Mucosa of rectum (tissue), 2 donors: ENCODE data around the gene HUS1B.

ENCODE experiments used
- H3K27ac ChIP-seq, 2 donors: one replicate each; pipeline ENCODE4 v1.7.0; 2013; ENCODE audit warnings: inconsistent platforms in 2 of 2, low read depth in 2 of 2, low read length in 2 of 2
- H3K27me3 ChIP-seq, 2 donors: one replicate each; pipeline ENCODE4 v1.7.0; 2013; ENCODE audit warnings: low read length in 2 of 2; ENCODE audit not compliant: control insufficient read depth in 2 of 2, insufficient read depth in 2 of 2
- H3K36me3 ChIP-seq, 2 donors: one replicate each; pipeline ENCODE4 v1.7.0; 2013; ENCODE audit warnings: low read length in 2 of 2; ENCODE audit not compliant: control insufficient read depth in 2 of 2, insufficient read depth in 2 of 2
- H3K4me1 ChIP-seq, 2 donors: one replicate each; pipeline ENCODE4 v1.7.0; 2013; ENCODE audit warnings: low read length in 2 of 2, mild to moderate bottlenecking in 1 of 2; ENCODE audit not compliant: control insufficient read depth in 2 of 2, insufficient read depth in 2 of 2
- H3K4me3 ChIP-seq, 2 donors: one replicate each; pipeline ENCODE4 v1.7.0; 2013; ENCODE audit warnings: low read length in 2 of 2
- H3K9ac ChIP-seq, 2 donors: one replicate each; pipeline ENCODE4 v1.7.0; 2013; ENCODE audit warnings: low read length in 2 of 2, low read depth in 1 of 2, mild to moderate bottlenecking in 1 of 2
- H3K9me3 ChIP-seq, 2 donors: one replicate each; pipeline ENCODE4 v1.7.0; 2013; ENCODE audit warnings: low read length in 2 of 2; ENCODE audit not compliant: control insufficient read depth in 2 of 2
- donor health status: healthy.
- donor health status: Normal muscosa, but diverticular disease.

Gene HUS1B

DNA sequence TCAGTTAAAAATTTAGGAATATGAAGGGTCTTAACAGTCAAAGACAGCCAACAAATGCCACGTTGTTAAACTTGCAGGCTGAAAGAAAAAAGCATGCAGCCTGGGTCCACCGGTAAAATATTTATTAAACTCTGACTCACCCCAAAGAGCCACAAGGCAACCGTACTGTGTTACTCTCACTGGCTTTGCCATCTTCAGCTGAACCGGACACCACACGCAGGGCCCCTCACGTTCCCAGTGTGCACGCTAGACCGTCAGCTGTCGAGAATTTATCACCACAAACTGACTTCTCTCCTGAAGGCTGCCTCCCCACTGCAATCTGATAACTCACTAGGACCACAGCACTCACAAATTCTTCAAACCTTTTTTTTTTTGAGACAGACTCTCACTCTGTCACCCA is 30.7 kb downstream of the HUS1B start:
- no peak overlapping the region for H3K27ac ChIP-seq
- no peaks in the 10 kb centered on the region for H3K4me1 ChIP-seq
- H3K9ac ChIP-seq, result no peak overlapping the region
- H3K9me3 ChIP-seq, result no peaks in the 10 kb centered on the region
- H3K4me3 ChIP-seq, result no peak overlapping the region
- H3K36me3 ChIP-seq, result peaks cover 1 to 4% of the 10 kb centered on the region in 2 donors
- H3K27me3 ChIP-seq, result no peaks in the 10 kb centered on the region

DNA sequence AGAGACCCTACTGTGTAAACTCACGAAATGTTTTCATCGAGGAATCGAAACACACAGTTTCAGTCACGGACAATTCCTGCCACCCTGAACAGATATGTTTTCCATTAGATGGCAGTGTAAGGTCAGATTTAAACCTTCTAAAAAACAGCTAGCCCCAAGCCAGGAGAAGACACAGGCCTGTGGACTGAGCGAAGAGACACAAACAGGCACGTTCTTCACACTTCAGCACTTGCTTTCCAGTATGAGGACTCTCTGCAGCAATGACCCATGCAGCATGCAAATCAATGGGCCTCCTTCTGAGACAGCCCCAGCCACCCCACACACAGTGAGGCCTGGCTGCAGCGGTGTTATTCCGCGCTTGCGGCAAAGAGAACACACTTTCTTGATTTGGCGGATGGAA is 31.9 kb downstream of the HUS1B start:
- no peaks in the 10 kb centered on the region for H3K27me3 ChIP-seq
- H3K36me3 ChIP-seq, result peaks cover 4 to 5% of the 10 kb centered on the region in 2 donors
- no peak overlapping the region for H3K9ac ChIP-seq
- no peaks in the 10 kb centered on the region for H3K9me3 ChIP-seq
- H3K4me3 ChIP-seq, result no peak overlapping the region
- H3K4me1 ChIP-seq, result no peaks in the 10 kb centered on the region
- H3K27ac ChIP-seq, result peak overlapping the region in 1 of 2 donors; percentile 13

DNA sequence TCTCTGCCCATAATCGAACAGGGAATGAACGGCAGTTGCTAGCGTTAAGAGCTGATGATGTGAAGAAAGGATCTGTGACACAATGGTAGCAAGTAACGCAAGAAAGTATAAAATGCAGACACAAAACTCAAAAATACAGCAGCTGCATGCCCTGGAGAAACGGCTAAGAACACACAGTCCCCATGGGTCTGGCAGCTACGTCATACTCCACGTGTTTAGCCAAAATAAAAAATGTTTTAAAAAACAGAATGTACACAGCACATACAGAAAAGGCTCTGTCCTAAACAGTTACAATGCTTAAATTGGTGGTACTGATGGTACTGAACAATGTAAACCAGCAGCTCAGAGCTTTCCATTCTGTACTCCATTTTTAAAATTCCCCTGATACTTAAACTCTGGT is 34.4 kb downstream of the HUS1B start:
- no peaks in the 10 kb centered on the region for H3K9me3 ChIP-seq
- H3K4me3 ChIP-seq, result no peak overlapping the region
- peak overlapping the region in 1 of 2 donors; percentile 11 for H3K27ac ChIP-seq
- H3K36me3 ChIP-seq, result peaks cover 4 to 5% of the 10 kb centered on the region in 2 donors
- H3K4me1 ChIP-seq, result no peaks in the 10 kb centered on the region
- H3K9ac ChIP-seq, result no peak overlapping the region
- no peaks in the 10 kb centered on the region for H3K27me3 ChIP-seq

DNA sequence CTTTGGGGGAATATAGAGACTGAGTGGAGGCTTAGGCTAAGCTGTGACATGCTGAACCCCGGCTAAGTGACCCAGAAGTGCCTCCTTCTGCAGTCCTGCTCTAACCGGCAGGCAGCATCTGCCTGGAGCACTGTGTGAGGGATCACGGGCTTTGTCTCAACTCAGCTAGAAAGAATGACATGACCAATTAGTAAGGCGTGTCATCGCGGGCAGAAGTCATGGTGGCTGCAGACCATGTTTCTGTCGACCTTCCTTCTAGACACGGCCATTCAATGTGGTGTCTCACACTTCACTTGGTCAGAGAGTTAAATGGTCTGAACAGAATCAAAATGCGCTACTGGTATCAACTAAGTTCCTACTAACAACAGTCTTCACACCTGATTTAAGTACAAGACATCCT is 35.0 kb downstream of the HUS1B start:
- Histone ChIP-seq H3K4me1 (no peaks in the 10 kb centered on the region), H3K4me3 (no peak overlapping the region), H3K27me3 (no peaks in the 10 kb centered on the region), H3K27ac (peak overlapping the region in 1 of 2 donors; percentile 11), H3K9me3 (no peaks in the 10 kb centered on the region), H3K36me3 (peaks cover 4 to 7% of the 10 kb centered on the region in 2 donors), H3K9ac (no peak overlapping the region)

DNA sequence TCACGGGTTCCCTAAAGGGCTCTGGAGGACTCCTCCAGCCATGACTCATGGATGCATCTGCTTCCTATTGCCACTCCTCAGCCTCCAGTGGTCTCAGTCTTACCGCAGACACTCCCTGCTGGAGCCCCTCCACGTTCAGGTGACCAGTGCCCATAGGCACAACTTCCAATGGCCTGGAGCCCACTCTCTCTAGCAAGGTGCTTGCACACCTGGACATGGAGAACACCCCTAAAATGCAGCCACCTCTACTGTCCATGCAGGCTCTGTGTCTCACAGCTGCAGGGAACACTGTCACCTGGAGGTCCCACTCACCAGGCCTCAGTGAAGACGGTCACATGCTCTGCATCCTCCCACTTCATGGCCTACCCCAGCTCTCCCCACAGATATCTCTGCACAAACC is 36.0 kb downstream of the HUS1B start:
- no peaks in the 10 kb centered on the region for H3K27me3 ChIP-seq
- H3K9me3 ChIP-seq, result no peaks in the 10 kb centered on the region
- H3K36me3 ChIP-seq, result peaks cover 0 to 7% of the 10 kb centered on the region in 2 donors

DNA sequence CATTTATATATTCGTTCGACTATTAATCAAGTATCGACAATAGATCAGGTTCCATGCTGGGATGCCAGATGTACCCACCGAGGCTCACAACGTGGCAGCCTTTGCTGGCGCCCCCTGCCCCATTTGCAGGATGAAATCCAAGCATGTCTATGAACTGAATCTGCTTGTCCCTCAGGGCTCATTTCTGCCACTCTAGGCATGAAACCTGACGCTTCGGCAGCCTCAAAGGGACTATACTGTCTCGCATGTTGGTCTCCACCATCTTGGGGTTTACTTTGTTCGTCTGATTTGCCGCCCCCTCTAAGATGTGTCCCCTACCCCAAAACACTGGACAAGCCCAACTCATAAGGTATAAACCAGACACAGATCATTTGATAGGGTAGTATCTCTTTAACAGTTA is 36.7 kb downstream of the HUS1B start:
- H3K4me1 ChIP-seq, result no peaks in the 10 kb centered on the region
- H3K36me3 ChIP-seq, result peaks cover 0 to 7% of the 10 kb centered on the region in 2 donors
- no peak overlapping the region for H3K4me3 ChIP-seq
- H3K27me3 ChIP-seq, result no peaks in the 10 kb centered on the region
- no peaks in the 10 kb centered on the region for H3K9me3 ChIP-seq
- H3K27ac ChIP-seq, result no peak overlapping the region
- no peak overlapping the region for H3K9ac ChIP-seq

More for the DNA sequence above, 36.0 kb downstream of the HUS1B start:
- Histone ChIP-seq H3K4me3 (no peak overlapping the region), H3K9ac (no peak overlapping the region), H3K4me1 (no peaks in the 10 kb centered on the region), H3K27ac (no peak overlapping the region)

DNA sequence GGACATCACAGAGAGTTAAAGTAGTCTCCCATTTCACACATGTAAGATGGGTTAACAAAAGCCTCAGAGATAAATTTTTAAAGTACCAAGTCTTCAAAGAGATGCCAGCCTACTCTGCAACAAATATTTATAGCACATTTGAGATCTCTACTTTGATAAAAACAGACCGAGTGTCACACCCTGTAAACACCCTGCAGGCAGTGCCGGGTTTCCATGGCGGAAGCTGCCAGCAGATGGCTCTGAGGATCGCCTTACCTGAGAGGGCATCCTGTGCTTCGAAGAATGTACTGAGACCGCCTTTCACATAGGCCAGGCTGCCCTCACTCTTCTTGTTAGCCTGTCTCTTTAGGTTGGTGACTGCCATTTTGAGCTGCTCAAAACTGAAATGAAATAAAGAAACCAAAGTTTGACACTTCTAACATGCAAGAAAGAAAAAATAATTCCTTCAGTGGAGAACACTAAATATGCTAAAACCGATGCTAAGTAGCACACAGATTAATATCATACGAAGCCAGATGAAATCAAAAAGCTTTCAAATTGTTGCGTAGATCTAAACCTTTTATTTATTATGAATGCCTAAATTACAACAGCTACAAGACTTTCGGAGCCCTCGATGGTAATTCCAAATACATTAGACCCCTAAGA is 39.3 kb downstream of the HUS1B start:
- no peaks in the 10 kb centered on the region for H3K9me3 ChIP-seq
- H3K27me3 ChIP-seq, result no peaks in the 10 kb centered on the region
- no peaks in the 10 kb centered on the region for H3K4me1 ChIP-seq
- no peak overlapping the region for H3K4me3 ChIP-seq
- H3K36me3 ChIP-seq, result peaks cover 7 to 8% of the 10 kb centered on the region in 2 donors
- H3K27ac ChIP-seq, result no peak overlapping the region
- no peak overlapping the region for H3K9ac ChIP-seq

DNA sequence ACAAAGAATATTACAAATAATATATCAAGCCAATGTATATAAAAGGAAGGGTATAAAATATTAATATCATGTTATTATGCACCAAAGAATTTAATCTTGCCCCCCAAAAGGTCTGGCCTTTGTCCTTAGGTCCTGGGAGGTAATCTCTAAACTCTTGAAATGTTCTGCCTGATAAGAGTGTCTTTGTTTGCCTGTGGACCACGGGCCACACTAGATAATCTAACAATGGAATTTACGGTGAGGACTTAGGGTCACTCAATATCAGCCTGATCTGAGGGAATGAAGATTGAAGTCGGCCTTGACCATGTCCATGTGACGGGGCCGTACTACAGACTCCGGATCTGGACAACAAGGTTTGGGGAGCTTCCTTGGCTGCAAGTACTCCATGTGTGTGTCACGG is 42.9 kb downstream of the HUS1B start:
- no peaks in the 10 kb centered on the region for H3K27me3 ChIP-seq
- no peak overlapping the region for H3K27ac ChIP-seq
- no peak overlapping the region for H3K4me3 ChIP-seq
- peaks cover 4 to 11% of the 10 kb centered on the region in 2 donors for H3K36me3 ChIP-seq
- H3K9me3 ChIP-seq, result no peaks in the 10 kb centered on the region
- no peak overlapping the region for H3K9ac ChIP-seq
- no peaks in the 10 kb centered on the region for H3K4me1 ChIP-seq

DNA sequence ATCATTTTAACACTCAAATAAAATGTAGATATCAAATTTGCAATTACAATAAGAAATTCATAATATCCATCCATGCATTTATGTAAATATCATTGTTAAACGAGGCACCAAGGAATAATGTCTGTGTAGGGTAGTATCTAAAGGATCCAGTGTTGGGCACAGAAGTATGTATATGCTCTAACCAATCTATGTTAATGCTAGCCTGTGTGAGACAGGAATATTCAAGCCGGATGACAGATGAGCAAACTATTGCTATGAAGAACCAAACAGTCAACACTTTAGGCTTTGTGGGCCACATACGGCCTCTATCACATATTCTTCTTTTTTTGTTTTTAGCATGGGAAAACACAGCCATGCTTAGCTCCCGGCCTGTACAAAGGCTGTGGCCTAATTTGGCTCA is 45.0 kb downstream of the HUS1B start:
- Histone ChIP-seq H3K36me3 (peaks cover 2 to 14% of the 10 kb centered on the region in 2 donors), H3K9ac (no peak overlapping the region), H3K4me3 (no peak overlapping the region), H3K9me3 (no peaks in the 10 kb centered on the region), H3K4me1 (no peaks in the 10 kb centered on the region), H3K27me3 (no peaks in the 10 kb centered on the region), H3K27ac (no peak overlapping the region)

DNA sequence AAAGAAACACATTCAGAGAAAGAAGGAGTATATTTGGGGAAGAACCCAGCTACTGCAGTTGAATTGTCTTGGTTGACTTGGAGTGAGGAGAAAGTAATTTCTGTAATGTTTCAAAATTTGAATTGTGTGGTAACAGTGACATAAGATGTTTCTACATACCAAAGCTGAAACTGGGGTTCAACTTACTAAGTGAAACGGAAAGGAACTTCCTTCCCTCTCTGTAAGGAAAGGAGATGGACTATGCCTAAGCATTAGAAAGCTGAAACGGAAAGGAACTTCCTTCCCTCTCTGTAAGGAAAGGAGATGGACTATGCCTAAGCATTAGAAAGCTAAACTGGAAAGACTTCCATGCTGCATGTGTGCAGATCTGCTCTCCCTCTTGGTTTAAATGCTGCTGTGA is 46.0 kb downstream of the HUS1B start:
- Histone ChIP-seq H3K36me3 (peaks cover 6 to 20% of the 10 kb centered on the region in 2 donors), H3K27ac (no peak overlapping the region), H3K9ac (no peak overlapping the region), H3K27me3 (no peaks in the 10 kb centered on the region), H3K9me3 (no peaks in the 10 kb centered on the region), H3K4me1 (no peaks in the 10 kb centered on the region), H3K4me3 (no peak overlapping the region)
